SW 1271 (cell line): ENCODE data around the gene LIF.
"Not testable (repeated sequence)": the region's sequence is repeated elsewhere in the genome, so short reads cannot be mapped to it uniquely, and the experiment has no call there.

ENCODE experiments used
- DNase-seq, 2 experiments: peaks; one replicate each; lab custom pipeline; 2025; lab: John Stamatoyannopoulos, UW

The LIF gene

GRCh38 chr22:30241576-30242371, 4.8 kb downstream of the LIF start:
- no peak for DNase-seq

GRCh38 chr22:30240541-30241417, 5.8 kb downstream of the LIF start:
- DNase-seq = no peak

- DNase-seq = no peak
Observed at GRCh38 chr22:30239488-30240405, 6.8 kb downstream of the LIF start.

GRCh38 chr22:30238661-30239487, 7.7 kb downstream of the LIF start:
- no peak for DNase-seq

- DNase-seq = no peak
Observed at GRCh38 chr22:30238136-30238535, 8.4 kb downstream of the LIF start.

- DNase-seq = no peak
Observed at GRCh38 chr22:30236875-30237274, 9.7 kb downstream of the LIF start.

GRCh38 chr22:30235687-30236170, 10.8 kb downstream of the LIF start:
- DNase-seq = peak in 1 of 2 experiments; percentile 49

- DNase-seq = no peak
Observed at GRCh38 chr22:30234786-30235470, 11.6 kb downstream of the LIF start.

- not testable (repeated sequence) for DNase-seq
Observed at GRCh38 chr22:30234325-30234724, 12.2 kb downstream of the LIF start.

- no peak for DNase-seq
Observed at GRCh38 chr22:30233582-30233981, 13.0 kb downstream of the LIF start.

- DNase-seq = no peak
Observed at GRCh38 chr22:30232716-30233218, 13.8 kb downstream of the LIF start.

- no peak for DNase-seq
Observed at GRCh38 chr22:30230787-30231461, 15.6 kb downstream of the LIF start.

- no peak for DNase-seq
Observed at GRCh38 chr22:30230330-30230729, 16.2 kb downstream of the LIF start.

GRCh38 chr22:30228509-30229359, 17.8 kb downstream of the LIF start:
- DNase-seq = no peak

- no peak for DNase-seq
Observed at GRCh38 chr22:30227438-30228228, 18.9 kb downstream of the LIF start.

GRCh38 chr22:30226192-30226832, 20.2 kb downstream of the LIF start:
- DNase-seq = no peak

- no peak for DNase-seq
Observed at GRCh38 chr22:30225220-30225927, 21.2 kb downstream of the LIF start.
